ENCODE measurements around the gene SLC5A3.

Gene SLC5A3

GRCh38 chr21:34039678-34040382, 33.5 kb upstream of the SLC5A3 start:
- DNase-seq (ENCODE audit: insufficient read length) (no peak), FAIRE-seq (peak; percentile 5)
- TF ChIP-seq TAF1 (IDR thresholded peaks at IDR 0.05; ENCODE audit: borderline replicate concordance, low read depth, low read length) (no peak), POLR2A (IDR thresholded peaks at IDR 0.05; ENCODE audit: low read depth, low read length) (no peak), POLR2AphosphoS5 (IDR thresholded peaks at IDR 0.05; ENCODE audit: low read depth, low read length) (no peak)

- no peak for DNase-seq (ENCODE audit: insufficient read length)
- TF ChIP-seq POLR2AphosphoS5 (IDR thresholded peaks at IDR 0.05; ENCODE audit: low read depth, low read length) (no peak), POLR2A (IDR thresholded peaks at IDR 0.05; ENCODE audit: low read depth, low read length) (no peak), TAF1 (IDR thresholded peaks at IDR 0.05; ENCODE audit: borderline replicate concordance, low read depth, low read length) (no peak)
- FAIRE-seq: no peak
These were observed 30.6 kb upstream of the SLC5A3 start for GRCh38 chr21:34042735-34043134.

DNA sequence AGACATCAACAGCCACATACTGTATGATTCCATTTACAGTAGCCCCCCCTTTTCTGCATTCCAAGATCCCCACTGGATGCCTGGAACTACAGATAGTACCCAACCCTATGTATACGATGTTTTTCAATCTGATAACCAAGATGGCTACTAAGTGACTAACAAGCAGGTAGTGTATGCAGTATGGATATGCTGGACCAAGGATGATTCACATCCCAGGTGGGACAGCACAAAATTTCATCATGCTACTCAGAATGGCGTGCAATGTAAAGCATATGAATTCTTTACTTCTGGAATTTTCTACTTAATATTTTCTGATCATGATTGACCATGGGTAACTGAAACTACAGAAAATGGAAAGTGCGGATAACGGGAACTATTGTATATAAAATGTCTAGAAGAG, 30.0 kb upstream of the SLC5A3 start:
- DNase-seq (ENCODE audit: insufficient read length) (no peak), FAIRE-seq (no peak)
- TF ChIP-seq POLR2AphosphoS5 (IDR thresholded peaks at IDR 0.05; ENCODE audit: low read depth, low read length) (no peak), TAF1 (IDR thresholded peaks at IDR 0.05; ENCODE audit: borderline replicate concordance, low read depth, low read length) (no peak)

GRCh38 chr21:34046917-34047316, 26.5 kb upstream of the SLC5A3 start:
- DNase-seq (ENCODE audit: insufficient read length) (no peak), FAIRE-seq (peak; percentile 78)
- no peak for TF ChIP-seq POLR2A (IDR thresholded peaks at IDR 0.05; ENCODE audit: low read depth, low read length)
- no peak for TF ChIP-seq POLR2AphosphoS5 (IDR thresholded peaks at IDR 0.05; ENCODE audit: low read depth, low read length)
- TF ChIP-seq TAF1 (IDR thresholded peaks at IDR 0.05; ENCODE audit: borderline replicate concordance, low read depth, low read length): no peak

DNA sequence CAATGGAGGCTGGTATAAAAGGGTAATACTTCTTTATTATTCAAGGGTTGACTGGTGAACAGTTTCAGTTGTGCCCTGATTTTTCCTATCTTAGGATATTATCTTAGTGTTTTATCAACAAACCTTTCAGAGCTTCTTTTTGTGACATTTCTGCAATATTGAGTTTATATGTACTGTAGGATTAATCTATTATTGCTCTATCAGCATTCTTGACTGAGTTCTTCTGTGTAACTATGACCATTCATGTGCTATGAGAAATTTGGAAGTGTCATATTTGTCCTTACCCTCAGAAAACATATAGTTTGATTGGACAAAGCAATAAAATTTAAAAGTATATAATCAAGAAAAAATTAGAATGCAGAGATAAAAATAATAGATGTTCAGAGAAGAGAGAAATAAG, 25.5 kb upstream of the SLC5A3 start:
- DNase-seq (ENCODE audit: insufficient read length) (no peak), FAIRE-seq (no peak)
- TF ChIP-seq TAF1 (IDR thresholded peaks at IDR 0.05; ENCODE audit: borderline replicate concordance, low read depth, low read length) (no peak), POLR2AphosphoS5 (IDR thresholded peaks at IDR 0.05; ENCODE audit: low read depth, low read length) (no peak), POLR2A (IDR thresholded peaks at IDR 0.05; ENCODE audit: low read depth, low read length) (no peak)

GRCh38 chr21:34052171-34052570, 21.2 kb upstream of the SLC5A3 start:
- DNase-seq (ENCODE audit: insufficient read length): no peak
- no peak for FAIRE-seq
- TF ChIP-seq POLR2AphosphoS5 (IDR thresholded peaks at IDR 0.05; ENCODE audit: low read depth, low read length): no peak
- TF ChIP-seq TAF1 (IDR thresholded peaks at IDR 0.05; ENCODE audit: borderline replicate concordance, low read depth, low read length): no peak
- no peak for TF ChIP-seq POLR2A (IDR thresholded peaks at IDR 0.05; ENCODE audit: low read depth, low read length)

DNA sequence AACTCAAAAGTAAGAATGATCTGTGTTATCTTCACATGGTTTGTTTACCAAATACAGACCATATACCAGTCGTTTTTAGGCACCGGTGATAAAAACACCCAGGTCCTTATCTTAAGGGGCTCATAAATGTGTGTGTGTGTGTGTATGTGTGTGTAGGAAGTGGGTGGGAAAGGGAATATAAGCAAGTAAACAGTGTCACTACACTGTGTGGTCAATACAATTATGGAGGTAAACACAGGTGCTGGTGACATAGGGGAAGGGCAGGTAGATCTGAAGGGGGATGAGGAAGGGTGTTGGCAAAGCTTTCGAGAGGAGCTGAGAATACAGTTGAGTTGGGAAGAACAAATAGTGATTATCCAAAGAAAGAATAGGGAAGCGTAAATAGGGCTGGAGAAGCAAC, 19.1 kb upstream of the SLC5A3 start:
- TF ChIP-seq POLR2AphosphoS5 (IDR thresholded peaks at IDR 0.05; ENCODE audit: low read depth, low read length): no peak
- TF ChIP-seq POLR2A (IDR thresholded peaks at IDR 0.05; ENCODE audit: low read depth, low read length): no peak
- TF ChIP-seq TAF1 (IDR thresholded peaks at IDR 0.05; ENCODE audit: borderline replicate concordance, low read depth, low read length): no peak
- DNase-seq (ENCODE audit: insufficient read length) (no peak), FAIRE-seq (no peak)

DNA sequence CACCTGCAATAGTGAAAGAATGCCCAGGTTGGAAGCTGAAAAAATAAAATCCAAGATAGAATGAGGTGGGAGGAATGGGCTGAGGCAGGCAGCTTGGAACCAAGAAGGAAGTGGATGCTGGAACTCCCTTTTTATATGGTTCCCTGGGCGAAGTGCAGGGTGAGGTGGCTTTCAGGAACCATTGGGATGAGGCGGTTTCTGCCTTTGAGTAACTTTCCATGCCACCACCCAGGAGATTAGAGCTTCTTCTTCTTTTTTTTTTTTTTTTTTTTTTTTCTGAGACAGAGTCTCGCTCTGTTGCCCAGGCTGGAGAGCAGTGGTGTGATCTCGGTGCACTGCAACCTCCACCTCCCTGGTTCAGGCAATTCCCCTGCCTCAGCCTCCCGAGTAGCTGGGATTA, 17.8 kb upstream of the SLC5A3 start:
- DNase-seq (ENCODE audit: insufficient read length) (no peak), FAIRE-seq (no peak)
- TF ChIP-seq POLR2AphosphoS5 (IDR thresholded peaks at IDR 0.05; ENCODE audit: low read depth, low read length): no peak
- TF ChIP-seq POLR2A (IDR thresholded peaks at IDR 0.05; ENCODE audit: low read depth, low read length): no peak
- no peak for TF ChIP-seq TAF1 (IDR thresholded peaks at IDR 0.05; ENCODE audit: borderline replicate concordance, low read depth, low read length)

DNA sequence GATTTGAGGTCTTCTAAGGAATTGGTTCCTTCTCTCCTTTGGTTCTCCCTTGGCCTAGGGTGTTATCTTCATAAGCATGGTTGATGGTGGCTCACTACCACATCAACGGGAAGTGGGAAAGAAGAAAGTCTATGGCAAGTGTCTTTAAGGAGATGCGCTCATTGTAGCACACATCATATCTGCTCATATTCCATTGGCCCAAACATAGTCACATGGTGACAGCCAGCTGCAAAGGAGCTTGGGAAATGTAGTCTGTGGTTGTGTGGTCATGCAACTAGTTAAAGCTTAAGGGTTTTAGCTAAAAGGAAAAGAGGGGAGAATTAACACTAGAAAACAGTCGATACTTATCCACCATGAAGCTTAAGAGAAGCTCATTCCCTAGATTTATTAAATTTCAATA, 11.4 kb upstream of the SLC5A3 start:
- peak; percentile 64 for FAIRE-seq
- TF ChIP-seq TAF1 (IDR thresholded peaks at IDR 0.05; ENCODE audit: borderline replicate concordance, low read depth, low read length): no peak
- no peak for TF ChIP-seq POLR2A (IDR thresholded peaks at IDR 0.05; ENCODE audit: low read depth, low read length)
- no peak for TF ChIP-seq POLR2AphosphoS5 (IDR thresholded peaks at IDR 0.05; ENCODE audit: low read depth, low read length)
- DNase-seq (ENCODE audit: insufficient read length): no peak

- FAIRE-seq: no peak
- no peak for TF ChIP-seq POLR2A (IDR thresholded peaks at IDR 0.05; ENCODE audit: low read depth, low read length)
- TF ChIP-seq POLR2AphosphoS5 (IDR thresholded peaks at IDR 0.05; ENCODE audit: low read depth, low read length): no peak
- TF ChIP-seq TAF1 (IDR thresholded peaks at IDR 0.05; ENCODE audit: borderline replicate concordance, low read depth, low read length): no peak
- DNase-seq (ENCODE audit: insufficient read length): no peak
These were observed 8.4 kb upstream of the SLC5A3 start for GRCh38 chr21:34065027-34065426.

DNA sequence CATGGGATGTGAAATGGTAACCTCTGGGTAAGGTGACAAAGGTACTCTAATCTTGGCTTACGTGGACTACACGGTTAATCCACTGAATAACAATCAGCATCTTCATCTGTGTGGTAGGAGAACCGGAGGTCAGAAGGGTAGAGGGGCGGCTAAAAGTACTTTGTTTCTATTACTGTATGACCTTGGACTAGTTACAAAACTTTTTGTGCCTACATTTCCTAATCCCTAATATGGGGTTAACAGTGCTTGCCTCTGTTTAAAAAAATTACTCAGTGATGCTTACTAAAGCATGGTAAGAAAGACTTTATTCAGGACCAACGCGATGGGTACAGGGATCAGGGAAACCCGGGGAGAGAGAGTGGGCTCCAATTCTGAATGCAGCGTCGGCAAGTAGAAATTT, 1.7 kb upstream of the SLC5A3 start:
- FAIRE-seq: no peak
- no peak for DNase-seq (ENCODE audit: insufficient read length)
- TF ChIP-seq POLR2AphosphoS5 (IDR thresholded peaks at IDR 0.05; ENCODE audit: low read depth, low read length) (no peak), POLR2A (IDR thresholded peaks at IDR 0.05; ENCODE audit: low read depth, low read length) (no peak), TAF1 (IDR thresholded peaks at IDR 0.05; ENCODE audit: borderline replicate concordance, low read depth, low read length) (no peak)

GRCh38 chr21:34072145-34073031, 990 bp upstream of the SLC5A3 start:
- TF ChIP-seq POLR2AphosphoS5 (IDR thresholded peaks at IDR 0.05; ENCODE audit: low read depth, low read length) (no peak), TAF1 (IDR thresholded peaks at IDR 0.05; ENCODE audit: borderline replicate concordance, low read depth, low read length) (no peak), POLR2A (IDR thresholded peaks at IDR 0.05; ENCODE audit: low read depth, low read length) (no peak)
- DNase-seq (ENCODE audit: insufficient read length) (no peak), FAIRE-seq (no peak)
